Kidney (tissue), 22 donors: ENCODE measurements around the gene C1QB. TPM values are rescaled to one million over a fixed set of nuclear protein-coding genes. Genes with fewer than 3 reads are reported as not detected.

Source experiments
- DNase-seq, 5 donors: peaks; one replicate each; pipeline ENCODE4 v3.0.0-alpha.2; 2013 to 2020
- FAIRE-seq: peaks from 2 replicates; lab custom pipeline; 2012; peaks lifted over from hg19 to GRCh38; lab: Jason Lieb, UNC
- H3K27ac ChIP-seq, 2 donors: one replicate each; pipeline ENCODE4 v1.7.0; 2013; ENCODE audit warnings: low read depth in 2 of 2, low read length in 2 of 2, inconsistent platforms in 1 of 2
- H3K27me3 ChIP-seq: one replicate; pipeline ENCODE4 v1.7.1; 2013; ENCODE audit warnings: low read length, inconsistent platforms; ENCODE audit not compliant: control insufficient read depth, insufficient read depth
- H3K36me3 ChIP-seq, 3 donors: one replicate each; pipeline versions ENCODE4 v1.7.0 to v1.7.1; 2013; ENCODE audit warnings: low read length in 3 of 3, control low read depth in 1 of 3, inconsistent platforms in 1 of 3; ENCODE audit not compliant: insufficient read depth in 3 of 3, control insufficient read depth in 2 of 3
- H3K4me1 ChIP-seq, 3 donors: one replicate each; pipeline versions ENCODE4 v1.7.0 to v1.7.1; 2013; ENCODE audit warnings: low read length in 3 of 3, inconsistent platforms in 1 of 3, low read depth in 1 of 3; ENCODE audit not compliant: control insufficient read depth in 2 of 3, insufficient read depth in 2 of 3
- H3K4me3 ChIP-seq, 3 donors: one replicate each; pipeline versions ENCODE4 v1.7.0 to v1.8.1; 2013; ENCODE audit warnings: low read length in 3 of 3, control low read depth in 1 of 3, inconsistent platforms in 1 of 3
- H3K9ac ChIP-seq, 3 donors: one replicate each; pipeline versions ENCODE4 v1.7.0 to v1.7.1; 2013; ENCODE audit warnings: low read length in 3 of 3, control low read depth in 1 of 3, inconsistent platforms in 1 of 3
- H3K9me3 ChIP-seq, 3 donors: one replicate each; pipeline versions ENCODE4 v1.7.0 to v1.7.1; 2013; ENCODE audit warnings: low read length in 3 of 3, control low read depth in 1 of 3, inconsistent platforms in 1 of 3; ENCODE audit not compliant: control insufficient read depth in 2 of 3, insufficient read depth in 1 of 3
- CTCF ChIP-seq: IDR thresholded peaks from 3 replicates; pipeline ENCODE4 v1.5.1; 2012; ENCODE audit warnings: mild to moderate bottlenecking, moderate library complexity, borderline replicate concordance; ENCODE audit not compliant: insufficient read depth; ENCODE audit errors: extremely low read depth
- intact Hi-C: fragments of 100-400 bp; cut with DNase I; formaldehyde crosslinking; loops from one replicate; pipeline ENCODE4 v1.11.1; 2022
- long read RNA-seq, 10 donors: library from polyadenylated mRNA in 1 of 10; unstranded in 1 of 10; transcript quantifications; one replicate each; pipeline ENCODE4 v2.0.0 and lab custom pipeline, GENCODE V29; 2021 to 2026
- polyA plus RNA-seq: library from polyadenylated mRNA; stranded (reverse); fragments of 350-450 nt; fragmentation: Illumina TruSeq; extraction: RNeasy Lipid Tissue Mini Kit (QIAGEN cat#74804); gene quantifications from one replicate; pipeline ENCODE4 v1.2.3, GENCODE V29; 2014; ENCODE audit warnings: low read depth, low replicate concordance; ENCODE audit not compliant: insufficient read depth
- total RNA-seq: library from RNA; stranded (reverse); fragmentation: NEBNext Ultra II Directional; extraction: Animal tissue kit (Norgen Biotek cat#: 25700); gene quantifications from one replicate; pipeline ENCODE4 v1.2.1, GENCODE V29; 2021
- donor health status: control.
- donor health status: control.
- donor health status: control.
- donor health status: control.
- donor health status: control.
- donor health status: DM: yes; HTN: yes; CAD: no.
- donor health status: Normal renal cell carcinoma (clear cell type).

C1QB gene
- total RNA-seq (296 TPM), polyA plus RNA-seq (95.1 TPM)
- long read RNA-seq, donor 1, transcript C1QB-203 (3 exons, 1,254 nt), result major isoform, 8 of 14 reads
- long read RNA-seq, donor 1, partial matches to known transcripts, result 6 of 14 reads
- long read RNA-seq, donor 1, other reads (novel, unspliced or antisense), result 0 of 14 reads
- long read RNA-seq, donor 2, partial matches to known transcripts, result 0 of 2 reads
- long read RNA-seq, donor 2, other reads (novel, unspliced or antisense), result 0 of 2 reads
- long read RNA-seq, donor 3, transcript C1QB-203 (3 exons, 1,254 nt), result major isoform, 6 of 7 reads
- long read RNA-seq, donor 3, partial matches to known transcripts, result 0 of 7 reads
- long read RNA-seq, donor 3, other reads (novel, unspliced or antisense), result 0 of 7 reads
- long read RNA-seq, donor 4, partial matches to known transcripts, result 0 of 3 reads
- long read RNA-seq, donor 4, other reads (novel, unspliced or antisense), result 0 of 3 reads
- long read RNA-seq, donor 5, partial matches to known transcripts, result 0 of 1 reads
- long read RNA-seq, donor 5, other reads (novel, unspliced or antisense), result 0 of 1 reads
- long read RNA-seq, donor 6, transcript C1QB-203 (3 exons, 1,254 nt), result major isoform, 13 of 13 reads
- long read RNA-seq, donor 6, partial matches to known transcripts, result 0 of 13 reads
- long read RNA-seq, donor 6, other reads (novel, unspliced or antisense), result 0 of 13 reads
- long read RNA-seq, donor 7, transcript C1QB-203 (3 exons, 1,254 nt), result major isoform, 51 of 93 reads
- long read RNA-seq, donor 7, partial matches to known transcripts, result 38 of 93 reads
- long read RNA-seq, donor 7, other reads (novel, unspliced or antisense), result 0 of 93 reads
- long read RNA-seq, donor 8, partial matches to known transcripts, result 0 of 1 reads
- long read RNA-seq, donor 8, other reads (novel, unspliced or antisense), result 0 of 1 reads
- long read RNA-seq, donor 9, partial matches to known transcripts, result 0 of 2 reads
- long read RNA-seq, donor 9, other reads (novel, unspliced or antisense), result 0 of 2 reads
- long read RNA-seq, donor 10, partial matches to known transcripts, result 0 of 3 reads
- long read RNA-seq, donor 10, other reads (novel, unspliced or antisense), result 0 of 3 reads

- FAIRE-seq (no peak), DNase-seq (peak in 1 of 5 donors; percentile 81)
- Histone ChIP-seq H3K4me1 (no peaks in the 10 kb centered on the region), H3K36me3 (no peaks in the 10 kb centered on the region), H3K4me3 (no peak within 1 kb of the TSS), H3K27me3 (peaks cover 3% of the 10 kb centered on the region), H3K27ac (no peak within 1 kb of the TSS), H3K9ac (no peak within 1 kb of the TSS), H3K9me3 (no peaks in the 10 kb centered on the region)
- no peak for TF ChIP-seq CTCF
- intact Hi-C loops, result no loop called here
Measured at GRCh38 chr1:22652881-22653316, at the start of gene C1QB. C1QB (plus strand) TSS chr1:22653236; CDS start chr1:22659463, 6,227 bp downstream.

GRCh38 chr1:22606161-22606560 is 46.9 kb upstream of the C1QB start:
- Histone ChIP-seq H3K36me3 (no peaks in the 10 kb centered on the region), H3K4me1 (no peaks in the 10 kb centered on the region), H3K9ac (no peak overlapping the region), H3K27ac (no peak overlapping the region), H3K9me3 (no peaks in the 10 kb centered on the region), H3K4me3 (no peak overlapping the region), H3K27me3 (peaks cover 2% of the 10 kb centered on the region)
- FAIRE-seq (no peak), DNase-seq (no peak)
- TF ChIP-seq CTCF, result no peak
- intact Hi-C loops, result no loop called here

GRCh38 chr1:22607154-22607553 is 45.9 kb upstream of the C1QB start:
- peaks cover 2% of the 10 kb centered on the region for H3K27me3 ChIP-seq
- no peak overlapping the region for H3K4me3 ChIP-seq
- H3K4me1 ChIP-seq, result no peaks in the 10 kb centered on the region
- intact Hi-C loops, result no loop called here
- FAIRE-seq (no peak), DNase-seq (peak in 1 of 5 donors; percentile 29)
- H3K27ac ChIP-seq, result no peak overlapping the region
- no peaks in the 10 kb centered on the region for H3K9me3 ChIP-seq
- H3K9ac ChIP-seq, result no peak overlapping the region
- no peak for TF ChIP-seq CTCF
- H3K36me3 ChIP-seq, result no peaks in the 10 kb centered on the region
